ENCODE results near the gene SLC12A8. TPM values are rescaled to one million over a fixed set of nuclear protein-coding genes. Genes with fewer than 3 reads are reported as not detected.

The SLC12A8 gene
- total and polyA plus RNA-seq, 10 of the 15 experiments (the other 5 are each of a cell fraction or from before 2014, with no cell fraction given) = 2.5 to 71.6 (median 50.1) TPM

DNA sequence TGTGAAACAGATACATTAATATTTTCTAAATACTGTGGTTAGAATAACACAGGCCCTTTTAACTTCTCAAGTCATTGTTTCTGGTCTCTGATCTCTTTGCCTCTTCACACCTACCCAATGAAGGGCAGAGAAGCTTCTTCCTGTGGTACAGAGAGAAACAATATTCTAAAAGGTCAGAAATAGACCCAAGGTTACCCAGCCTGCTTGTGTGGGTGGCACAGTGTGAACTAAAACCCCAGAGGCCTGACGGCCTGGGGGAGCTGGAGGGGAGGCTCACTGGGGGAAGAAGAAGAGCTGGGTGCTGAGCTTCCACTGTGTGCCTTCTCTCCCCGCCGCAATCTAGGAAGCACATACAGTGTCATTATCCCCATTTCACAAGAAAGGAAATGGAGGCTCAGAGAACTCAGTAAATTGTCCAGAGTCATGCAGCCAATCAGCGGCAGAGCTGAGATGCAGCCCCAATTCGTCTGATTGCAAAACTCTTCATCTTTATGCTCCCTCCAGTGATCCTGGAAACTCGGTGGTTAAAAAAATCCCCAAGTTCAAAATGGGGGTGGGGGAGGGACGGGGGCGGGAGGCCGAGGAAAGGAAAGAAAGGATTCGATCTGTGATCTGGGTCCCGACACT, 92.7 kb downstream of the SLC12A8 start (continued):
- 0 out of 2 replicates have a peak, but pooled peaks have one; percentile 13 for TF ChIP-seq NKRF (conservative IDR thresholded peaks at IDR 0.05)
- TF ChIP-seq, protein P1, sequence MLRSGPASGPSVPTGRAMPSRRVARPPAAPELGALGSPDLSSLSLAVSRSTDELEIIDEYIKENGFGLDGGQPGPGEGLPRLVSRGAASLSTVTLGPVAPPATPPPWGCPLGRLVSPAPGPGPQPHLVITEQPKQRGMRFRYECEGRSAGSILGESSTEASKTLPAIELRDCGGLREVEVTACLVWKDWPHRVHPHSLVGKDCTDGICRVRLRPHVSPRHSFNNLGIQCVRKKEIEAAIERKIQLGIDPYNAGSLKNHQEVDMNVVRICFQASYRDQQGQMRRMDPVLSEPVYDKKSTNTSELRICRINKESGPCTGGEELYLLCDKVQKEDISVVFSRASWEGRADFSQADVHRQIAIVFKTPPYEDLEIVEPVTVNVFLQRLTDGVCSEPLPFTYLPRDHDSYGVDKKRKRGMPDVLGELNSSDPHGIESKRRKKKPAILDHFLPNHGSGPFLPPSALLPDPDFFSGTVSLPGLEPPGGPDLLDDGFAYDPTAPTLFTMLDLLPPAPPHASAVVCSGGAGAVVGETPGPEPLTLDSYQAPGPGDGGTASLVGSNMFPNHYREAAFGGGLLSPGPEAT (IDR thresholded peaks at IDR 0.05; ENCODE audit: low read depth) = peak; percentile 36; the same call in 1 of the 2 replicates
- no peak for TF ChIP-seq ZZZ3 (IDR thresholded peaks at IDR 0.05; ENCODE audit: control insufficient read depth, insufficient read length, low read depth)
- TF ChIP-seq, protein P2, sequence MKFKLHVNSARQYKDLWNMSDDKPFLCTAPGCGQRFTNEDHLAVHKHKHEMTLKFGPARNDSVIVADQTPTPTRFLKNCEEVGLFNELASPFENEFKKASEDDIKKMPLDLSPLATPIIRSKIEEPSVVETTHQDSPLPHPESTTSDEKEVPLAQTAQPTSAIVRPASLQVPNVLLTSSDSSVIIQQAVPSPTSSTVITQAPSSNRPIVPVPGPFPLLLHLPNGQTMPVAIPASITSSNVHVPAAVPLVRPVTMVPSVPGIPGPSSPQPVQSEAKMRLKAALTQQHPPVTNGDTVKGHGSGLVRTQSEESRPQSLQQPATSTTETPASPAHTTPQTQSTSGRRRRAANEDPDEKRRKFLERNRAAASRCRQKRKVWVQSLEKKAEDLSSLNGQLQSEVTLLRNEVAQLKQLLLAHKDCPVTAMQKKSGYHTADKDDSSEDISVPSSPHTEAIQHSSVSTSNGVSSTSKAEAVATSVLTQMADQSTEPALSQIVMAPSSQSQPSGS (IDR thresholded peaks at IDR 0.05; ENCODE audit: low read length) = peak; percentile 66
- TF ChIP-seq MYB (IDR thresholded peaks at IDR 0.05; ENCODE audit: borderline replicate concordance, low read depth, low read length) = no peak
- TF ChIP-seq RAD51 (IDR thresholded peaks at IDR 0.05) = no peak
- TF ChIP-seq SMAD5 (IDR thresholded peaks at IDR 0.05; ENCODE audit: low read depth) = no peak; the same call in 1 of the 2 replicates
- no peak for TF ChIP-seq SREBF1 (IDR thresholded peaks at IDR 0.05; ENCODE audit: low read length)
- TF ChIP-seq CBFB (IDR thresholded peaks at IDR 0.05; ENCODE audit: low read depth) = peak; percentile 52; the same call in 1 of the 2 replicates
- no peak for TF ChIP-seq TARDBP (IDR thresholded peaks at IDR 0.05; ENCODE audit: borderline replicate concordance)
- no peak for TF ChIP-seq ZNF622 (IDR thresholded peaks at IDR 0.05)
- TF ChIP-seq E4F1 (IDR thresholded peaks at IDR 0.05; ENCODE audit: borderline replicate concordance, partially characterized antibody) = no peak
- TF ChIP-seq, protein P3, sequence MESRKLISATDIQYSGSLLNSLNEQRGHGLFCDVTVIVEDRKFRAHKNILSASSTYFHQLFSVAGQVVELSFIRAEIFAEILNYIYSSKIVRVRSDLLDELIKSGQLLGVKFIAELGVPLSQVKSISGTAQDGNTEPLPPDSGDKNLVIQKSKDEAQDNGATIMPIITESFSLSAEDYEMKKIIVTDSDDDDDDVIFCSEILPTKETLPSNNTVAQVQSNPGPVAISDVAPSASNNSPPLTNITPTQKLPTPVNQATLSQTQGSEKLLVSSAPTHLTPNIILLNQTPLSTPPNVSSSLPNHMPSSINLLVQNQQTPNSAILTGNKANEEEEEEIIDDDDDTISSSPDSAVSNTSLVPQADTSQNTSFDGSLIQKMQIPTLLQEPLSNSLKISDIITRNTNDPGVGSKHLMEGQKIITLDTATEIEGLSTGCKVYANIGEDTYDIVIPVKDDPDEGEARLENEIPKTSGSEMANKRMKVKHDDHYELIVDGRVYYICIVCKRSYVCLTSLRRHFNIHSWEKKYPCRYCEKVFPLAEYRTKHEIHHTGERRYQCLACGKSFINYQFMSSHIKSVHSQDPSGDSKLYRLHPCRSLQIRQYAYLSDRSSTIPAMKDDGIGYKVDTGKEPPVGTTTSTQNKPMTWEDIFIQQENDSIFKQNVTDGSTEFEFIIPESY (IDR thresholded peaks at IDR 0.05) = no peak
- peak; percentile 77 for TF ChIP-seq NFIC (IDR thresholded peaks at IDR 0.05; ENCODE audit: low read depth, low read length)
- no peak for TF ChIP-seq SUPT20H (IDR thresholded peaks at IDR 0.05; ENCODE audit: borderline replicate concordance, control insufficient read depth, low read depth, low read length)
- 0 out of 2 replicates have a peak, but pooled peaks have one; percentile 33 for TF ChIP-seq RB1 (IDR thresholded peaks at IDR 0.05; ENCODE audit: borderline replicate concordance)
- peak; percentile 71 for TF ChIP-seq ATF7 (IDR thresholded peaks at IDR 0.05; ENCODE audit: low read depth)
- peak; percentile 66; the same call in 1 of the 2 replicates for TF ChIP-seq CHD2 (IDR thresholded peaks at IDR 0.05; ENCODE audit: borderline replicate concordance, low read depth, low read length)
- TF ChIP-seq SIX5 (IDR thresholded peaks at IDR 0.05; ENCODE audit: low read depth, low read length, severe bottlenecking) = no peak
- TF ChIP-seq FOXK2 (IDR thresholded peaks at IDR 0.05) = no peak
- TF ChIP-seq MTA3 (IDR thresholded peaks at IDR 0.05; ENCODE audit: borderline replicate concordance, low read length) = 0 out of 2 replicates have a peak, but pooled peaks have one; percentile 71
